ENCODE measurements around the gene GTF2F1. TPM values are rescaled to one million over a fixed set of nuclear protein-coding genes. Genes with fewer than 3 reads are reported as not detected.
"Not testable (repeated sequence)": the region's sequence is repeated elsewhere in the genome, so short reads cannot be mapped to it uniquely, and the experiment has no call there.

Gene GTF2F1
- total and polyA plus RNA-seq, 2 donors (not counting 1 experiment from before 2014, with no cell fraction given) = 43.0 to 50.4 TPM

GRCh38 chr19:6354098-6354674, 38.8 kb downstream of the GTF2F1 start:
- TF ChIP-seq EZH2 (IDR thresholded peaks at IDR 0.05; ENCODE audit: low read length, missing control alignments) (no peak), CTCF (conservative IDR thresholded peaks at IDR 0.05 in 1 of 2, IDR thresholded peaks at IDR 0.05 in 1 of 2; ENCODE audit: low read depth in 1 of 2, low read length in 2 of 2) (peak; percentile 46 to 60)
- Histone ChIP-seq H3K79me2 (ENCODE audit: control insufficient read depth, insufficient read depth, low read length) (no peaks in the 10 kb centered on the region), H3K4me2 (ENCODE audit: extremely low read depth, insufficient read depth, low read length) (no peak overlapping the region), H3K27me3 (ENCODE audit: control insufficient read depth, insufficient read depth, low read length) (no peaks in the 10 kb centered on the region), H4K20me1 (ENCODE audit: control insufficient read depth, extremely low read depth, insufficient read depth, low read length) (no peaks in the 10 kb centered on the region), H3K9me3 (ENCODE audit: control insufficient read depth, insufficient read depth, low read depth, low read length) (no peaks in the 10 kb centered on the region), H3K36me3 (ENCODE audit: control insufficient read depth, insufficient read depth, low read length) (no peaks in the 10 kb centered on the region), H2AFZ (ENCODE audit: low read length) (no peak overlapping the region), H3K9ac (ENCODE audit: insufficient read depth, low read length) (no peak overlapping the region), H3K27ac (ENCODE audit: insufficient read depth, low read length) (no peak overlapping the region), H3K4me3 (replicated peaks in 1 of 4; ENCODE audit: control extremely low read depth in 1 of 4, insufficient read depth in 1 of 4, low read depth in 3 of 4, low read length in 4 of 4) (no peak overlapping the region), H3K4me1 (ENCODE audit: control insufficient read depth, extremely low read depth, insufficient read depth, low read length) (no peaks in the 10 kb centered on the region)
- DNase-seq (ENCODE audit: low read depth in 2 of 2) = peak in 1 of 2 donors; percentile 22

GRCh38 chr19:6352381-6353165, 40.4 kb downstream of the GTF2F1 start:
- Histone ChIP-seq H3K79me2 (ENCODE audit: control insufficient read depth, insufficient read depth, low read length) (no peaks in the 10 kb centered on the region), H3K4me2 (ENCODE audit: extremely low read depth, insufficient read depth, low read length) (no peak overlapping the region), H3K4me3 (replicated peaks in 1 of 4; ENCODE audit: control extremely low read depth in 1 of 4, insufficient read depth in 1 of 4, low read depth in 3 of 4, low read length in 4 of 4) (no peak overlapping the region), H3K9ac (ENCODE audit: insufficient read depth, low read length) (no peak overlapping the region), H3K36me3 (ENCODE audit: control insufficient read depth, insufficient read depth, low read length) (no peaks in the 10 kb centered on the region), H2AFZ (ENCODE audit: low read length) (no peak overlapping the region), H4K20me1 (ENCODE audit: control insufficient read depth, extremely low read depth, insufficient read depth, low read length) (no peaks in the 10 kb centered on the region), H3K9me3 (ENCODE audit: control insufficient read depth, insufficient read depth, low read depth, low read length) (no peaks in the 10 kb centered on the region), H3K4me1 (ENCODE audit: control insufficient read depth, extremely low read depth, insufficient read depth, low read length) (no peaks in the 10 kb centered on the region), H3K27me3 (ENCODE audit: control insufficient read depth, insufficient read depth, low read length) (no peaks in the 10 kb centered on the region), H3K27ac (ENCODE audit: insufficient read depth, low read length) (no peak overlapping the region)
- TF ChIP-seq CTCF (conservative IDR thresholded peaks at IDR 0.05 in 1 of 2, IDR thresholded peaks at IDR 0.05 in 1 of 2; ENCODE audit: low read depth in 1 of 2, low read length in 2 of 2) (no peak), EZH2 (IDR thresholded peaks at IDR 0.05; ENCODE audit: low read length, missing control alignments) (no peak)
- no peak for DNase-seq (ENCODE audit: low read depth in 2 of 2)

- no peaks in the 10 kb centered on the region for H3K9me3 ChIP-seq (ENCODE audit: control insufficient read depth, insufficient read depth, low read depth, low read length)
- no peaks in the 10 kb centered on the region for H3K27me3 ChIP-seq (ENCODE audit: control insufficient read depth, insufficient read depth, low read length)
- H3K36me3 ChIP-seq (ENCODE audit: control insufficient read depth, insufficient read depth, low read length) = no peaks in the 10 kb centered on the region
- no peaks in the 10 kb centered on the region for H4K20me1 ChIP-seq (ENCODE audit: control insufficient read depth, extremely low read depth, insufficient read depth, low read length)
- no peak overlapping the region for H2AFZ ChIP-seq (ENCODE audit: low read length)
- no peak overlapping the region for H3K4me2 ChIP-seq (ENCODE audit: extremely low read depth, insufficient read depth, low read length)
- H3K4me3 ChIP-seq (replicated peaks in 1 of 4; ENCODE audit: control extremely low read depth in 1 of 4, insufficient read depth in 1 of 4, low read depth in 3 of 4, low read length in 4 of 4) = no peak overlapping the region
- no peak overlapping the region for H3K9ac ChIP-seq (ENCODE audit: insufficient read depth, low read length)
- TF ChIP-seq CTCF (conservative IDR thresholded peaks at IDR 0.05 in 1 of 2, IDR thresholded peaks at IDR 0.05 in 1 of 2; ENCODE audit: low read depth in 1 of 2, low read length in 2 of 2) (no peak), EZH2 (IDR thresholded peaks at IDR 0.05; ENCODE audit: low read length, missing control alignments) (no peak)
- no peak for DNase-seq (ENCODE audit: low read depth in 2 of 2)
- no peaks in the 10 kb centered on the region for H3K79me2 ChIP-seq (ENCODE audit: control insufficient read depth, insufficient read depth, low read length)
- no peaks in the 10 kb centered on the region for H3K4me1 ChIP-seq (ENCODE audit: control insufficient read depth, extremely low read depth, insufficient read depth, low read length)
- no peak overlapping the region for H3K27ac ChIP-seq (ENCODE audit: insufficient read depth, low read length)
Measured at GRCh38 chr19:6350688-6351087, 42.3 kb downstream of the GTF2F1 start.

- not testable (repeated sequence) for DNase-seq (ENCODE audit: low read depth in 2 of 2); H2AFZ ChIP-seq (ENCODE audit: low read length); H3K79me2 ChIP-seq (ENCODE audit: control insufficient read depth, insufficient read depth, low read length); H3K4me2 ChIP-seq (ENCODE audit: extremely low read depth, insufficient read depth, low read length); H3K36me3 ChIP-seq (ENCODE audit: control insufficient read depth, insufficient read depth, low read length); H3K27me3 ChIP-seq (ENCODE audit: control insufficient read depth, insufficient read depth, low read length); H3K4me3 ChIP-seq (replicated peaks in 1 of 4; ENCODE audit: control extremely low read depth in 1 of 4, insufficient read depth in 1 of 4, low read depth in 3 of 4, low read length in 4 of 4); H3K9me3 ChIP-seq (ENCODE audit: control insufficient read depth, insufficient read depth, low read depth, low read length); H3K9ac ChIP-seq (ENCODE audit: insufficient read depth, low read length); H3K27ac ChIP-seq (ENCODE audit: insufficient read depth, low read length); H3K4me1 ChIP-seq (ENCODE audit: control insufficient read depth, extremely low read depth, insufficient read depth, low read length); H4K20me1 ChIP-seq (ENCODE audit: control insufficient read depth, extremely low read depth, insufficient read depth, low read length)
Measured at GRCh38 chr19:6349271-6349670, 43.7 kb downstream of the GTF2F1 start.

Data from fibroblast of lung (primary cell).